K562 (cell line): ENCODE results near the gene ACAT1. TPM values are rescaled to one million over a fixed set of nuclear protein-coding genes. Genes with fewer than 3 reads are reported as not detected.

Experiments
- ASH1L ChIP-seq: fragments of 450-650 bp; IDR thresholded peaks from 2 replicates; pipeline ENCODE4 v1.6.1; 2018; ENCODE audit warnings: borderline replicate concordance, mild to moderate bottlenecking, low read depth; ENCODE audit not compliant: partially characterized antibody
- BACH1 ChIP-seq: fragments of 200-800 bp; sonication (Bioruptor generic); IDR thresholded peaks from 2 replicates; pipeline ENCODE4 v1.6.1; 2016; ENCODE audit warnings: missing genetic modification characterization, missing compliant biosample characterization
- CBFA2T3 ChIP-seq: fragments of 450-650 bp; IDR thresholded peaks from 2 replicates; pipeline ENCODE4 v1.6.1; 2017
- CEBPG ChIP-seq, 3 experiments: fragments of 200-800 bp in 1 of 3; sonication (Bioruptor generic) in 1 of 3; sonication (generic) in 1 of 3; formaldehyde crosslinking in 1 of 3; IDR thresholded peaks in 2 of 3; conservative IDR thresholded peaks in 1 of 3; 2 replicates each; pipeline versions ENCODE4 v1.6.1 to v1.8.0; 2016 to 2022; ENCODE audit warnings: missing compliant biosample characterization in 2 of 3, missing genetic modification characterization in 2 of 3, mild to moderate bottlenecking in 1 of 3, missing genetic modification reagents in 1 of 3
- FOXK1 ChIP-seq: sonication (generic); formaldehyde crosslinking; IDR thresholded peaks from 2 replicates; pipeline ENCODE4 v1.8.0; 2022; ENCODE audit warnings: missing genetic modification reagents, mild to moderate bottlenecking, borderline replicate concordance
- MCM7 ChIP-seq, 2 experiments: fragments of 450-650 bp; IDR thresholded peaks; 2 replicates each; pipeline ENCODE4 v1.6.1; 2016 to 2018
- PCBP1 ChIP-seq: fragments of 200-400 bp; formaldehyde crosslinking; IDR thresholded peaks from 2 replicates; pipeline ENCODE4 v1.6.1; 2018; ENCODE audit warnings: mild to moderate bottlenecking, low read depth, low read length; ENCODE audit not compliant: poor library complexity, severe bottlenecking
- PTRF ChIP-seq: fragments of 450-650 bp; IDR thresholded peaks from 2 replicates; pipeline ENCODE4 v1.6.1; 2016; ENCODE audit warnings: mild to moderate bottlenecking, missing genetic modification characterization, missing compliant biosample characterization
- SIX5 ChIP-seq, 2 experiments: IDR thresholded peaks; 2 replicates each; pipeline ENCODE4 v1.6.1; 2011; ENCODE audit warnings: low read length in 2 of 2, borderline replicate concordance in 1 of 2, low read depth in 1 of 2, mild to moderate bottlenecking in 1 of 2, moderate library complexity in 1 of 2; ENCODE audit not compliant: insufficient read depth in 1 of 2
- SMAD3 ChIP-seq: fragments of 450-650 bp; formaldehyde crosslinking; conservative IDR thresholded peaks from 2 replicates; pipeline ENCODE4 v1.4.0; 2020; ENCODE audit warnings: mild to moderate bottlenecking
- SRSF1 ChIP-seq: fragments of 200-400 bp; formaldehyde crosslinking; IDR thresholded peaks from 2 replicates; pipeline ENCODE4 v1.6.1; 2017; ENCODE audit warnings: mild to moderate bottlenecking, low read depth, low read length, moderate library complexity
- TRIM24 ChIP-seq, 2 experiments: fragments of 450-650 bp; IDR thresholded peaks; 2 replicates each; pipeline ENCODE4 v1.6.1; 2016
- XRCC5 ChIP-seq: fragments of 200-400 bp; formaldehyde crosslinking; IDR thresholded peaks from 2 replicates; pipeline ENCODE4 v1.6.1; 2017; ENCODE audit warnings: low read depth, mild to moderate bottlenecking, low read length
- ZNF184 ChIP-seq: sonication (generic); formaldehyde crosslinking; IDR thresholded peaks from 2 replicates; pipeline ENCODE4 v1.5.0; 2020; ENCODE audit warnings: missing genetic modification reagents
- ZNF551 ChIP-seq: fragments of 250-450 bp; sonication (Bioruptor Pico); IDR thresholded peaks from 2 replicates; pipeline ENCODE4 v1.5.0; 2021; ENCODE audit warnings: mild to moderate bottlenecking, moderate library complexity
- polyA plus RNA-seq, 8 experiments: library from polyadenylated mRNA; depleted of rRNA in 4 of 8; stranded (reverse) in 5 of 8; unstranded in 3 of 8; fragments of >200 nt; fragmentation: Nextera tagmentation in 2 of 8; fragmentation: Illumina TruSeq in 1 of 8; extraction: Ambion mirVana in 2 of 8; extraction: Trizol in 1 of 8; gene quantifications; 2 replicates each; pipeline versions ENCODE4 v1.2.1 to v1.2.3, GENCODE V29; 2011 to 2014; ENCODE audit warnings: inconsistent platforms in 1 of 8, missing spikeins in 1 of 8
- total RNA-seq, 7 experiments: library from RNA; depleted of rRNA in 6 of 7; stranded (reverse); fragments of >200 nt in 6 of 7; fragmentation: Illumina TruSeq in 2 of 7; extraction: Trizol in 2 of 7; gene quantifications; 2 replicates each; pipeline versions ENCODE4 v1.2.1 to v1.2.3, GENCODE V29; 2011 to 2021; ENCODE audit warnings: low replicate concordance in 1 of 7
- TF ChIP-seq, protein P1 (sequence below): fragments of 250-450 bp; sonication (Bioruptor Pico); IDR thresholded peaks from 2 replicates; pipeline ENCODE4 v1.4.0; 2020
- TF ChIP-seq, protein P2 (sequence below): fragments of 150-350 bp; IDR thresholded peaks from 2 replicates; pipeline ENCODE4 v1.6.1; 2014; ENCODE audit warnings: low read depth, mild to moderate bottlenecking, low read length, borderline replicate concordance

Gene ACAT1
- total and polyA plus RNA-seq, 9 of the 15 experiments (the other 6 are each of a cell fraction or from before 2014, with no cell fraction given): 65.1 to 204 (median 104) TPM

DNA sequence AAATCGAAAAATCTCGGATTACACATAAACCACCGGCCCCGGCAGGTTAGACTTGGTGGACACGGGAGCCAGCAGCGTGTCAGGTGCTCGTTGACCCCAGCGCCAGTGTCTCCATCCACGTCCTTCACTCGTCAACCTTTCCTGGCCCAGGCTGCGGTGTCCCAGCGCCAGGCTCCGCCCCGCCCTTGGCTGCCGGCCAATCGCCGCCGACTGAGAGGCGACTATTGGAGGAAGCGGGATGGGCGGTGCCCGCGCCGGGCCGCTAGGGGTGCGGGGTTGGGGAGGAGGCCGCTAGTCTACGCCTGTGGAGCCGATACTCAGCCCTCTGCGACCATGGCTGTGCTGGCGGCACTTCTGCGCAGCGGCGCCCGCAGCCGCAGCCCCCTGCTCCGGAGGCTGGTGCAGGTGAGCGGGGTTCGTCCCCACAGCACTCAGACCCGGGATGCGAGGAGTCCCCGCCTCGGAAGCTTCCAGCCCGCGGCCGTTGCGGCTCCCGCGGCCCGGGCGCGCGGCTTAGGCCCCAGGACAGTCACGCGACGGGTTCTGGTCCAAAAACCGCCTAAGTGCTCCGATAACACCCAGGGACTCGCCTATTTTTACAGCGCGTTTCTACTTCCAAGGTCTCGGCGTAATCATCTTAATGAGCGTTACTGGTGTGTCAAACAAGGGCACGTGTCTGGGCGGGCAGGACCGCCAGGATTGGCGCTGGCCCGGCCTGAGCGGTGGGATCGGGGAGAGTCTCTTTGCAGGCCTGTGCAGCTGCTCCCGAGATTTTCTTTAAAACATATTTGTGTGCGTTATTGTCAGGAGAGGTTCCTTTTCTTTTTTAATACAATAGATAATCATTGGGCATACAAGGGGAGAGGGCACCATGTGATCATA lies at the start of gene ACAT1 (continued):
- TF ChIP-seq ZNF551 (CRISPR knock-in tag): no peak
- TF ChIP-seq, protein P1, sequence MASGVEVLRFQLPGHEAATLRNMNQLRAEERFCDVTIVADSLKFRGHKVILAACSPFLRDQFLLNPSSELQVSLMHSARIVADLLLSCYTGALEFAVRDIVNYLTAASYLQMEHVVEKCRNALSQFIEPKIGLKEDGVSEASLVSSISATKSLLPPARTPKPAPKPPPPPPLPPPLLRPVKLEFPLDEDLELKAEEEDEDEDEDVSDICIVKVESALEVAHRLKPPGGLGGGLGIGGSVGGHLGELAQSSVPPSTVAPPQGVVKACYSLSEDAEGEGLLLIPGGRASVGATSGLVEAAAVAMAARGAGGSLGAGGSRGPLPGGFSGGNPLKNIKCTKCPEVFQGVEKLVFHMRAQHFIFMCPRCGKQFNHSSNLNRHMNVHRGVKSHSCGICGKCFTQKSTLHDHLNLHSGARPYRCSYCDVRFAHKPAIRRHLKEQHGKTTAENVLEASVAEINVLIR: no peak
- no peak for TF ChIP-seq CEBPG (CRISPR knock-in tag; IDR thresholded peaks at IDR 0.05)
- TF ChIP-seq CEBPG (tag; conservative IDR thresholded peaks at IDR 0.05 in 1 of 2, IDR thresholded peaks at IDR 0.05 in 1 of 2): no peak
- no peak for TF ChIP-seq MCM7 (IDR thresholded peaks at IDR 0.05)
- TF ChIP-seq XRCC5: peak; percentile 63; the same call in 1 of the 2 replicates
- TF ChIP-seq SIX5 (IDR thresholded peaks at IDR 0.05; ENCODE audit: borderline replicate concordance in 1 of 2, insufficient read depth in 1 of 2, low read depth in 1 of 2, low read length in 2 of 2): no peak
- TF ChIP-seq SMAD3: no peak
- TF ChIP-seq, protein P2, sequence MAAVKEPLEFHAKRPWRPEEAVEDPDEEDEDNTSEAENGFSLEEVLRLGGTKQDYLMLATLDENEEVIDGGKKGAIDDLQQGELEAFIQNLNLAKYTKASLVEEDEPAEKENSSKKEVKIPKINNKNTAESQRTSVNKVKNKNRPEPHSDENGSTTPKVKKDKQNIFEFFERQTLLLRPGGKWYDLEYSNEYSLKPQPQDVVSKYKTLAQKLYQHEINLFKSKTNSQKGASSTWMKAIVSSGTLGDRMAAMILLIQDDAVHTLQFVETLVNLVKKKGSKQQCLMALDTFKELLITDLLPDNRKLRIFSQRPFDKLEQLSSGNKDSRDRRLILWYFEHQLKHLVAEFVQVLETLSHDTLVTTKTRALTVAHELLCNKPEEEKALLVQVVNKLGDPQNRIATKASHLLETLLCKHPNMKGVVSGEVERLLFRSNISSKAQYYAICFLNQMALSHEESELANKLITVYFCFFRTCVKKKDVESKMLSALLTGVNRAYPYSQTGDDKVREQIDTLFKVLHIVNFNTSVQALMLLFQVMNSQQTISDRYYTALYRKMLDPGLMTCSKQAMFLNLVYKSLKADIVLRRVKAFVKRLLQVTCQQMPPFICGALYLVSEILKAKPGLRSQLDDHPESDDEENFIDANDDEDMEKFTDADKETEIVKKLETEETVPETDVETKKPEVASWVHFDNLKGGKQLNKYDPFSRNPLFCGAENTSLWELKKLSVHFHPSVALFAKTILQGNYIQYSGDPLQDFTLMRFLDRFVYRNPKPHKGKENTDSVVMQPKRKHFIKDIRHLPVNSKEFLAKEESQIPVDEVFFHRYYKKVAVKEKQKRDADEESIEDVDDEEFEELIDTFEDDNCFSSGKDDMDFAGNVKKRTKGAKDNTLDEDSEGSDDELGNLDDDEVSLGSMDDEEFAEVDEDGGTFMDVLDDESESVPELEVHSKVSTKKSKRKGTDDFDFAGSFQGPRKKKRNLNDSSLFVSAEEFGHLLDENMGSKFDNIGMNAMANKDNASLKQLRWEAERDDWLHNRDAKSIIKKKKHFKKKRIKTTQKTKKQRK: no peak
- peak; percentile 63 for TF ChIP-seq PCBP1
- no peak for TF ChIP-seq SRSF1
- no peak for TF ChIP-seq BACH1
- no peak for TF ChIP-seq ASH1L
- no peak for TF ChIP-seq FOXK1 (CRISPR knock-in tag)
- no peak for TF ChIP-seq ZNF184
- TF ChIP-seq PTRF (tag): no peak
- TF ChIP-seq CBFA2T3: peak; percentile 2; the same call in 1 of the 2 replicates
- TF ChIP-seq TRIM24 (IDR thresholded peaks at IDR 0.05): no peak
